Stimulated activated CD8-positive, alpha-beta memory T cell treated with anti-CD3 and anti-CD28 coated beads, Interleukin-12 subunit alpha, Interleukin-12 subunit beta, amount 100 ng/mL, for 4 hours (primary cell): ENCODE data around the gene CAPZB.

Experiments used
- DNase-seq: peaks from one replicate; pipeline ENCODE4 v3.0.0-alpha.2; 2020; ENCODE audit warnings: low read depth

The CAPZB gene

DNA sequence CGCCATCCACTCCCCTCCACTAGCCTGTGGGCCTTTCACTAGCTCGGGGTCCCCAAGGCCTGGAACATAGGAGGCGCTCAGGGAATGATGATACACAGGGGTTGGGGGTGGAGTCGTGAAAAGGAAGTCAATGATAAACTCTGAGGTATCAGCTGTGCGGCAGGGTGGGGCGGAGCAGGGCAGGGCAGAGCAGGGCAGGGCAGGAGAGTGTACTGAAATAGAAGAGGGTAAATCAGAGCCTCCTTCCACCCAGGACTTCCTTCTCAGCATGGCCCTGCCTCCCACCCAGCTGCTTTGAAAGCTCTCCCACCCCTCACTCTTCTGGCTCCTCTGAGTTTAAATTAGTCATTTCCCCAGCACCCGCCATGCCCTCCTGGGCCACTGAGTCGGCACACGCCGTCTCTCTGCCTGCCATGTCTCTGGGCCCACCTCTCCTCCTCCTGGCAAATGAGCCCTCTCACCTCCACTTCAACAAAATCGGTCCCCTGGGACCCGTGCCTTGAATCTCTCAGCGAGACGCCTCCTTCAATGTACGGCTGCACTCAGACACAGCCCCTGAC is 16.9 kb downstream of the CAPZB start:
- no peak for DNase-seq

DNA sequence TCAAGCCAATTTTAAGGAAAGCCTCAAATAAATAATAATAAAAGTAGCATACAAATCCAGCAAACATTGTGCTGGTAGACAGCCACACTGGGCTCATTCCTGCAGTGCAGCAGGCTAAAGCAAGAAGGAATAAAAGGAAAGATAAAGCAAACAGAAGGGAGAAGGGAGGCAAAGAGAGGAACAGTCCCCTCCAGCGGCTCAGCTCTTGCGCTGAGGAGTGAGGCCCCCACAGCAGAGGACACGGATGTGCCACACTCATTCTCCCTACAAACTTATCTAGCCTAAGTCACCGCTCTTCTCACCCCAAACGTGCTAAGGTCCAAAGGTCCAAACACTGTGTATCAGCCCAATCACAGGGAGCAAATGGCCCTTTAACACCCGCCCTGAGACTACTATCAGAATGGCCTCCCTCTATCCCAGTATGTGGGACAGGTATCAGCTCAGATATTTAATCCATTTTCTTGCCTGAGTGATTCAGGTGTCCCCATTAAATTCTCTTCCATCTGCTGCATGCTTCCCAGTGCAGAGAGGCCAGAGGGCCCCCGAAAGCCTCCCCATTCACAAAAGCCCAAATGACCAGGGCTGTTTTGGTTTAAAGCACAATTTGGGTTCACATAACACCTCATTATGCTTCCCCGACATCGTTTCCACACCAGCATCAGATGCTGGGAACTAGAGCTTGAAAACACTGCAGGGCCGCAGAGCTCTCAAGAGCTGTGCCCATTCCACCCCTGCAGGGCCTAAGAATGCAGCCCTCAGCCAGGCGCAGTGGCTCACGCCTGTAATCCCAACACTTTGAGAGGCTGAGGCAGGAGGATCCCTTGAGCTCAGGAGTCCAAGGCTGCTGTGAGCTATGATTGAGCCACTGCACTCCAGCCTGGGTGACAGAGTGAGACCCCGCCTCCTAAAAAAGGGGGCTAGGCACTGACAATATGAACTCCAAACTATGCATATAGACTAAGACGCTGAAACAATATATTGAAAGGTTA is 17.8 kb downstream of the CAPZB start:
- no peak for DNase-seq

DNA sequence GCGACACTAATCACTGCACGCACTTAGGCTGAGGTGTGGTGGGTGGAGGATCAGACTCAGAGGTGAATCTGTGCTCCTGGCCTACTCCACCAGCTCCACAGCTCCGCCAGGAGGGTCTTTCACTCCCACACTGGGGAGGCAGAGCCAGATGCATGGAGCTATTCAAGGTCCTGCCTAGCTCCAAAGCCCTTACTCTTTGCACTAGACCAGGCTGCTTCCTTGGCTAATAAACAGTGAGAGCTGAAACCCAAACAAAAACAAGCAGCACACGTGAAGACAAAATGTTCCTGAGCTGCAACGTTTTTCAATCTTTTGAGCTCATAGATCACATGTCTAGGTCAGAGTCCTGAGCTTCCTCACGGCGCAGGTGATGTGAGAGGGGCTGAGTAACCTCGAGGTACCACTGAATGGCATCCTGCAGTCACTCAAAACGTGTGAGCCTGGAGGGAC is 19.2 kb downstream of the CAPZB start:
- no peak for DNase-seq

DNA sequence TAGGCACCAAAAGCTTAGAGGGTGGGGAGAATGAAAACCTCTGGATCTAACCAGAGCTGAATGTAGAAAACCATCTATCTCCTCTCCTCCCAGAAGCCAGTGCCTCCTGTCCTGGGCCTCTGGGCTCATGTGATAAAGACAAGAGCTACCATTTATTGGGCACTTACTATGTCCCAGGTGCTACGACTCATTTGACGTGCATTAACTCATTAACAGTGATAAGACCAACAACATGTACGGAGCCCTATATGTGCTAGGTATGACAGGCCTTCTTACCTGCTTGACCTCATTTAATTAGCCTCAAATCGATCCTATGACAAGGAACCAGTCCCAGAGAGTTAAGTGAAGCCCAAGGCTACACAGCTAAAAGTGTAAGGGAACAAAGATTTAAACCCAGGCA is 19.7 kb downstream of the CAPZB start:
- no peak for DNase-seq

DNA sequence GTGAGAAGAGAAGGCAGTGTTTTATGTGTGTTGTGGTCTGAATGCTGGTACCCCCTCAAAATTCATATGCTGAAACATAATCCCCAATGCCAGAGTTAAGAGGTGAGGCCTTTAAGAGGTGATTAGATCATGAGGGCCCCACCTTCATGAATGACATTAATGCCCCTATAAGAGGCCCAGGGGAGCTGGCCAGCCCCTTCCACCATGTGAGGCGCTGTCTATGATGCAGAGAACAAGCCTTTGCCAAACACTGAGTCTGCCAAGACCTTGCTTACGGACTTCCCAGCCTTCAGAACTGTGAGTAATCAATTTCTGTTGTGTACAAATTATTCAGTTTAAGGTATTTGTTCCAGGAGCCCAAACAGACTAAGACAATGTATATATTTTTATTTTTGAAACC is 20.2 kb downstream of the CAPZB start:
- DNase-seq = no peak

DNA sequence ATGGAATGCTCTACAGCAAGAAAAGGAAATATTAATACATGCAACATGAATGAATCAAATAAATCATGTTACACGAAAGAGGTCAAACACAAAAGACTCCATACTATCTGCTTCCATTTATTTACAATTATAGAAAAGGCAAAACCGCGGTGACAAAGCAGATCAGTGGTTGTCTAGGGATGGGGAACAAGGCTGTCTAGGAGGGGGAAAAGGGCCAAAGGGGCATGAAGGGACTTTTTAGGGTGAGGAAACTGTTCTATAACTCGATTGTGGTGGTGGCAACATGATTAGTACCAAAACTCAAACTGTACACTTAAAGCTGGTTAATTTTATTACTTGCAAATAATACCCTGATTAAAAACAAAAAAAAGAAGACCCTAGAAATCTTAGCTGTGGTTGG is 20.6 kb downstream of the CAPZB start:
- no peak for DNase-seq

DNA sequence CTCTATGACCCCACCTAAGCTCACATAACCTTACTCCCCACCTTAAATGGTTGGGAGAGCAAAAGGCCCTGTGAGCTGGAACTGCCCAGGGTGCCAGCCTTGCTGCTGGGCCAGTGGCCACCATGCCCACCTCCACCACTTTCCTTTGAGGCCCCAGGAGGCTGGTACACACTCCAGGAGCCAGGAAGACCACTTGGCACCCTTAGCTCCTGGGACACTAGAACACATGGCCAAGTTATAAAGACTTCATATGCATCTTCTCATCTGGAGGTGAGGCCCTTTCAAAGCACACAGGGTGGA is 21.9 kb downstream of the CAPZB start:
- no peak for DNase-seq

DNA sequence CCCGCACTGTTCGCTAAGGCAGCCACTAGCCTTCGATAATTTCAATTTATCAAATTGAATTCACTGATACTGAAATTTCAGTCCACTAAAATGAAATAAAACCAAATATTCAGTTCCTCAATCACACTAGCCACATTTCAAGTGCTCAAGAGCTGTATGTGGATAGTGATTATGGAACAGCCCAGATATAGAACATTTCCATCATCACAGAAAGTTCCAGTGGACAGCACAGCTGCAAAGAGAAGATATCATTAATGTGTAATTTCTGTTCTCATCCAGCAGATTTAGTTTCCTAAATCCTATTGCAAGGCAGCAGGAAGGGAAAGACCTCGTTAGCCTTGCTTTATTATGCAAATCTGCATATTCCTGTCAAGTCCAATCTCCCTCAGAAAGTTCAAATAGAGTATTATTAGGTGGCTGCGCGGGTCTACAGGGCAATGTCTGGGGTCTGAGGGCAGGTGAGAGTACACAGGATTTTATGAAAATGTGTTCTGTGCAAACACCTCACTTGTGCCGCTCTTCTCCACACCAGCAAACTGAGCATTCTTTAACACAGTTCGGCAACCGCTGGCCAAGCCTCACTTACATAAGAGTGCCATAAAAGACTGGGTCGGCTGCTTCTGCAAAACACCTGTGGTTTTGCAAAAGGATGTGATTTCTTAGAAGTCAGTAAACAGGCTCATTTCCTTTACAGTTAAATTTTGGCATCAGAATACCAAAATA is 22.4 kb downstream of the CAPZB start:
- DNase-seq = no peak

DNA sequence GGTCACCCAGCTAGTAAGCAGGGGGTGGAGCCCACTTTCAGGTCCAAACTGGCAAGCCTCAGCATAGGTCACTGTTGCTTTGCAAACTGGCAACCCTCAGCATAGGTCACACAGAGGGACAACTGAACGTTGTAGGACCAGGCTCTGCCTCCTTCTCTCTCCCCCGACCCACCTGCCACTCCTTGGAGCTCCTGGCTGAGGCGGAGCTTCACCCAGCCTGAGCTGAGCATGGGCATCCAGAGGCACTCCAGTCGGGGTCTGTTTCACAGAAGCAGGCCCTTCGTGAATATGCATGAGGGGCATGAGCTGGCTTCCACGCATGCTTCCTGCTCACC is 24.2 kb downstream of the CAPZB start:
- no peak for DNase-seq

DNA sequence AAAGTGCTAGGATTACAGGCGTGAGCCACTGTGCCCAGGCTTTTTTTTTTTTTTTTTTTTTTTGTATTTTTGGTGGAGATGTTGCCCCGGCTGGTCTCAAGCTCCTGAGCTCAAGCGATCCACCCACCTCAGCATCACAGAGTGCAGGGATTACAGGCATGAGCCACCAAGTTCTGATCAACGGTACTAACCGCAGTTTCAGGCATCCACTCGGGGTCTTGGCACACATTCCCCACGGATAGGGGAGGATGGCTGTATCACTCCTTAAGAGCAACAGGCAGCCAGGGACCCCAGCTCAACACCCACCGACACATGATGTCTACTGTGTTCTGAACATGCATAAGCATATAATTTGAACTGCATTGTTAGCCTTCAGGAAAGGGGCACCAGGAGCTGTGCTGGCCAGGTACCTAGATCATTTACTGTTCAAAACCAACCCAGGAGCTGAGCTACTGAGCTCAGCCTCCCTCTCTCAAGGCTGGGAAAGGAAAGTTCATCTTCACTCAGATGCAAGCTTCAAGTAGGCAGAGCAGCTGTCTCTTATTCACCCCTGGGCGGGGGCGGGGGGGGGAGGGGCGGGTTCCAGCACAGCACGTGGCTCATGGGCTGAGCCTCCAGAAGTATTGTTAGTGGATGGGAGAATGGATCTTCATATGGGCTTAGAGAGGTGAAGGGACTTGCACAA is 24.7 kb downstream of the CAPZB start:
- DNase-seq = no peak

DNA sequence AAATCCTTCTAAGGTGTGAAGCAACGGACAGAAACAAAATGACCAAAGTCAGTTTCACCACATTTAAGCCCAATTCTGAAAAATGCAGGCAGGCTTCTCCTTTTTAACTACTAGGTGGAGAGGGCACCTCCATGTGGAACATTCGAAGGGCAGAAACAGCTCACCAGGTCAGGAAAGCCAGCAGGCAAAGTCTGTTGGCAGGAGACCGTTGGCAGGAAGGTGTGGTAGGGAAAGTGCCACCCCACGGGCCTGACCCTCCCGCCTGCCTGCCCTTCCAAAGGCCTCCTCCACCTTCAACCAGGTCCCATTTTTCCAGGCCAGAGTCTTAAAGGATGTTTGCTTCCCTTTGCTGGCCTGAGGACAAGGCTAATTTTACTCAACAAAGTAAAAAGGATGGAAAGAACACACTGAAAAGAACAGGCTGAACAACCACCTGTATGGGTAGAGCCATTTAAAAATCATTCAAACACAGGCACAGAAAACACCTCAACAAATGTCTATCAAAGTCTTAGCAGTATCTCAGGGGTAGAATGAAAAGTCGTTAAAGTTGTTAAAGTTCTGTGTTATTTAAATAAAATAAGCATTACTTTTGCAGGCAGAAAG is 26.4 kb downstream of the CAPZB start:
- no peak for DNase-seq

DNA sequence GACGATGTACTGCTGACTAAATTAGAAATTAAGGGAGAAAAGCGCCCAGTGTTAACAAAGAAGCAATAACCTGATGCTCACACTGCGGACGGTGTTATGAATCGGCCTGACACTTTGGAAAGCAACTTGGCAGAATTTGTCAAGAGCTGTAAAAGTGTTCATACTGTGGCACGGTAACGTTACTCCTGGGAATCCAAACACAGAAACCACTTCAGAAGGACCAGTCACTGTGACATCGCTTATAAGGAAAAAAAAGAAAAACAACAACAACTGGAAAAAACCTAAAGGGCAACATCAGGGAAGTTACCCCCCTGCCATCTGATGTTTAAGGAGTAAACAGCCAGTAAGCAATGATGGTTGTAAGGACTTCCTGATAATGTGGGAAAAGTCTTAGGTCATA is 27.7 kb downstream of the CAPZB start:
- DNase-seq = no peak

DNA sequence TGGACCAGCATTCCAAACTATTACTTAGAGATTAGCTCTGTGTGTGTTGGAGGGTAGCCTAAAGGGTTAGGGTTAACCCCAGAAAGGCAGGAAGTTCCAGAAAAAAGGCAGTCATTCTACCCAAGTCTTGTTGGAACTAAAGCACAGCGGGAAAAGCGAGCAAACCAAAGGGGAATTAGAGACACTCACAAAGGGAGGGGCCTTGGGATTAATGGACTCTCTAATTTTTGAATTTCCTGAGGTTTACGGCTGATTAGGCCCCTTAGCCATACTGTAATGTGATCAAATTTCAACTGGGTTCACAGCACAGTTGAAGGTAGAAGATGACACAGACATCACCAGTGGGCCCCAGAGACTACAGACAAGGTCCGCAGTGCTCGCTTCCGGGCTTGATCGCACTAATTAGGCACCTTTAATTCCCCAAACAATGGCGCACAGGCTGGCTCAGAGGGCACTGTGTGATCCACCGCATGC is 28.3 kb downstream of the CAPZB start:
- no peak for DNase-seq

DNA sequence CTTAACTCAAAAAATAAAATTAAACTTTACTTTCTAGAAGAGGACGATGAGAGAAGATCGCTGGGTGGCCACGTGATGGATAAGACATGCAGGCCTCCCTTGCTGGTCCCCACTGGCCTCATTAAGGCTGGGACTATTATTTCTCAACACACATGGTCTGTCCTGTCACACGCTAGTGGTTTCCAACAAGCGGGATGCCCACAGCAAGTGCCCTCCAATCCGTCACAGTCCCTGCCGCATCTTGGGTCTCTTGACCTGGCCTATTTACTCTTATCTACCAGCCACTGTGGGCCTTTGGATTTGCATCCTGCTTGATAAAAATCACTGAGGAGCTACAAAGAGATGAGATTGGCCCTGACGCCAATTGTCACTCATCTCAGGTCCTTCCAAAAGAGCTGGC is 30.0 kb downstream of the CAPZB start:
- no peak for DNase-seq

DNA sequence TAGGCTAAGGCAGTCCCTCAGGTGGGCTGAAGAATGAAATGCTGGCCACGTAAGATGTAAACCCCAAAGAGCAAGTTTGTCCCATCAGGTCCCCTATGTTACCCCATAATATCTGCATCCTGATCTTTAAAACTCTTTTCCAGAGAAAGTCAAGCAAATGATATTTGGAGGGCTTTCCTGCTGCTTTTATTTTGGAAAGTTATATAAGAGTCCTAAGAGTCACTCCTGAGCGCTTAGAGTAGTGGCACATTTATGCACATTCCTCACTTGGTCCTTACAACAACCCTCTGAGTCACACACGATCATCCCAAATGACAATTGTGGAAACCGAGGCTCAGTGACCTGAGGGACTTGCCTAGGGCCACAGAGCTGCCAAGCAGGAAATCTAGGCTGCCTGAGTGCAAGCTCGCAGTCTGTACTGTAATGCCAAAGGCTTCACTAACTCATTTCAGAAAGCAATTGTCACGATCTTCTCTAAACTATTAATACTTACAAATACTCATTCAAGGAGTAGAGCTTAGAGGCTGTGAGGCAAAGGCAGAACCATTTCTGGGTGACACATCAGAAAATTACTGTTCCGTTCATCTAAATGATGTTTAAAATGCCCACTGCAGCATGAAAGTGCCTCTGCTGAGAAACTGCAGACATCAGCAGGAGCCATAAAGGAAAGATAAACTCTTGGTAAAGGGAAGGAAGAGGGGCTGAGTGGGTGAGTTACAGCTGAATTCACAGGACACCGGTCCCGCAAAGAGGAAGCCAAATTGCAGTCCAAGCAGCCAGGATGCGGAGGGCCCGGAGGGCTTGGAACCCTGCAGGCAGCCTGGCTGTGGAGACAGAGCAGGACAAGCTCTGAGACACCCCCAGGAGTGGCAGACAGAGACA is 30.8 kb downstream of the CAPZB start:
- DNase-seq = no peak

DNA sequence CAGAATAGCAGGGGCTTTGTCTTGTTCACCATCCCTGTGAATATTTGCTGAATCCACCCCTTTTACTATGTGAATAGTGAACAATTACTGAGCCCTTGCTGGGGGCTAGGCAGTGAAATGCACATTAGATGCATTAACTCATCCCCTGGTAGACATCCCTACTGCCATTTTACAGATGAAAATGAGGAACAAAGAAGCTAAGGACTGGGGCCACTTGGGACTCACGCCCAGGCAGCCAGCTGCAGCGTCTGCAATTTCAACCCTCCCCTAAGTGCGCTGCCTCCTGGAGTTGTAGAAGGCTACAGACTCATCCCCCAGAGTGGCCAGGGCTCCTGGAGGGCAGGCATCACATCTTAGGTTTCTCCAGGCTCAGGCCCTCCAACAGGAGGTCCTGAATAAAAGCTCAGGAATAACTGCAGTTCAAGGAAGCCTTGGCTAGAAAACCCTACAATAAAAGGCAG is 31.6 kb downstream of the CAPZB start:
- DNase-seq = no peak

DNA sequence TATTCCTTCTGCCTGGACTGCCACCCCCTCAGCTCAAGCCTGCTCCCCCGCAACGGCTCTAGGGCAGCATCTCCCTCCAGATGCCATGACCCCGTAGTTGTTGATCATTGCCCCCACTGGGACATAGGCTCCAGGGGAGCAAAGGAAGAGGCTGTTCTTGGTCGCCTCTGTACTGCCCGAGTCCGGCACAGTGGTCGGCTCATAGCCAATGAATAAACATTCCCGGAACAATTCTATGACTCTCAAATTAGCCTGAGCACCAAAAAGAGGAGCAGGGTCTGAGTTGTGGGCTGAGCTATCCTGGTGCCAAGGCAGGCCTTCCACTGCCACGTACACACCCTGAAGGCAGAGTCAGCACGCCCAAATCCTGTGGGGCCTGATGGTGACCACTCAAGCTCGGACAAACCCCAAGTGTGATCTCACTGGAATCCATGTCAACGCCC is 33.1 kb downstream of the CAPZB start:
- DNase-seq = no peak

DNA sequence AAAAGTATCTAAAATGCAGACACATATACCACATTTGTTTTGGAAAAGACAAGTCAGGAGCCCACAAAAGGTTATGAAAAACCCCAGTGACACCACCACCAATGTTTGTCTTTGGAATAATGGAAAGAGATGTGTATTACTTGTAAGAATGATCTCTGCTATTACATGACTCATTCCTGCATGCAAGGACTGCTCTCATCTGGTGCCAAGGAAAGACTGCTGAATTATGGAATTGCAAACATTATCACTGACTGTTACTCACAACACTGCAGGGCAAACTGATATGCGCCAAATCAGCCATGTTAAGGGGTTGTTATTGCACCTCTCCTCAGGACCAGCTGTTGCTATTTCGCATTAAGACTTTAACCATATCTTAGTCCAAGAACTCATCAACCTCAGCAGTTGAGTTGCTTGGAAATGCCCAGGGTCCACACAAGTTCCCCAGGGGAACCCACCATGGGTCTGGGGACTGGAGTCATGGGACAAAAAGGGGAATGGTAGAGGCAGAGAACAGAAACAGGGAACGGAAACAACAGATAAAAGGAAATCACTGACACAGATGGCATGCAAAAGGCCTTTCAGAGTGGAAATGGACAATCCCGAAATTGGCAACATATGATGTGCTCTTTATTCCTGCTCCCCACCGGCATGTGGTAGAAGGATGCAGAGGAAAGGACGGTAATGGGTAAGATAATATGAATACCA is 34.4 kb downstream of the CAPZB start:
- DNase-seq = no peak

DNA sequence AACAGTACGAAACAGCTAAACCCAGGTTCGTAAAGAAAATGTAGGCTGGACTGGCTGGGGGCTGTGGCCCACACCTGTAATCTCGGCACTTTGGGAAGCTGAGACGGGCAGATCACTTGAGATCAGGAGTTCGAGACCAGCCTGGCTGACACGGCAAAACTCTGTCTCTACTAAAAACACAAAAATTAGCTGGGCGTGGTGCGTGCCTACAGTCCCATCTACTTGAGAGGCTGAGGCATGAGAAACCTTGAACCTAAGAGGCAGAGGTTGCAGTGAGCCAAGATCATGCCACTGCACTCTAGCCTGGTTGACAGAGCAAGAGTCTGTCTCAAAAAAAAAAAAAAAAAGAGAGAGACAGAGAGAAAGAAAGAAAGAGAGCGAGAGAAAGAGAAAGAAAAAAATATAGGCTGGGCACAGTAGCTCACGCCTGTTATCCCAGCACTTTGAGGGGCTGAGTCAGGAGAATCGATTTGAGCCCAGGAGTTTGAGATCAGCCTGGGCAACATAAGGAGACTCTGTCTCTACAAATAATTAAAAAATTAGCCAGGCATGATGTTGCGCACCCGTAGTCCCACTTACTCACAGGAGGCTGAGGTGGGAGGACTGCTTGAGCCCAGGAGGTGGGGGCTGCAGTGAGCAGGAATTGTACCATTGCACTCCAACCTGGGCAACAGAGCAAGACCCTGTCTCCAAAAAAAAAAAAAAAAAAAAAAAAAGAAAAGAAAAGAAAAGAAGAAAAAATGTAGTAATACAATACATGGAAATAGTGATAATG is 35.7 kb downstream of the CAPZB start:
- DNase-seq = no peak
